CD4-positive, alpha-beta T cell treated with Interleukin-12 subunit alpha and Interleukin-12 subunit beta, for 1 hour (primary cell): ENCODE data around the gene HMOX2.

Source experiments
- DNase-seq: peaks from one replicate; pipeline ENCODE4 v3.0.0-alpha.2; 2020

The HMOX2 gene

GRCh38 chr16:4525634-4526277 is 49.6 kb downstream of the HMOX2 start:
- DNase-seq, result no peak

GRCh38 chr16:4529085-4530060 is 53.2 kb downstream of the HMOX2 start:
- DNase-seq, result no peak

GRCh38 chr16:4531811-4532210 is 55.6 kb downstream of the HMOX2 start:
- DNase-seq, result no peak

- no peak for DNase-seq
Measured at GRCh38 chr16:4532238-4532637, 56.0 kb downstream of the HMOX2 start.

- no peak for DNase-seq
Measured at GRCh38 chr16:4533490-4533889, 57.3 kb downstream of the HMOX2 start.

- peak; percentile 38 for DNase-seq
Measured at GRCh38 chr16:4534151-4534790, 58.1 kb downstream of the HMOX2 start.

- DNase-seq, result no peak
Measured at GRCh38 chr16:4535627-4536108, 59.5 kb downstream of the HMOX2 start.

- no peak for DNase-seq
Measured at GRCh38 chr16:4536391-4537106, 60.4 kb downstream of the HMOX2 start.

- no peak for DNase-seq
Measured at GRCh38 chr16:4537376-4538343, 61.5 kb downstream of the HMOX2 start.

- DNase-seq, result peak; percentile 96
Measured at GRCh38 chr16:4538350-4539235, 62.4 kb downstream of the HMOX2 start, which contains the start of gene CDIP1. TSS of gene CDIP1 (minus strand) at chr16:4538773. CDS start at chr16:4514130, 24,643 bp downstream.

GRCh38 chr16:4539716-4540284 is 63.6 kb downstream of the HMOX2 start:
- DNase-seq, result no peak

- no peak for DNase-seq
Measured at GRCh38 chr16:4544473-4544872, 68.3 kb downstream of the HMOX2 start.

GRCh38 chr16:4548124-4548523 is 71.9 kb downstream of the HMOX2 start:
- DNase-seq, result no peak

GRCh38 chr16:4550591-4550990 is 74.4 kb downstream of the HMOX2 start:
- no peak for DNase-seq

- DNase-seq, result no peak
Measured at GRCh38 chr16:4552541-4552940, 76.3 kb downstream of the HMOX2 start.

GRCh38 chr16:4556112-4556511 is 79.9 kb downstream of the HMOX2 start, which contains the start of gene C16orf96:
TSS of gene C16orf96 (plus strand) at chr16:4556340. CDS start at chr16:4556490, 150 bp downstream.
- DNase-seq, result no peak

GRCh38 chr16:4556580-4556979 is 80.4 kb downstream of the HMOX2 start:
- no peak for DNase-seq

- no peak for DNase-seq
Measured at GRCh38 chr16:4557973-4558372, 81.8 kb downstream of the HMOX2 start.
